Testis (tissue), 3 donors: ENCODE data around the gene TMEM100. TPM values are rescaled to one million over a fixed set of nuclear protein-coding genes. Genes with fewer than 3 reads are reported as not detected.

ENCODE experiments used
- DNase-seq: peaks from one replicate; pipeline ENCODE4 v3.0.0-alpha.2; 2019
- H3K27ac ChIP-seq, 2 donors: fragments of 200-600 bp; sonication (generic); one replicate each; pipeline ENCODE4 v1.5.1; 2019
- H3K27me3 ChIP-seq: fragments of 200-600 bp; sonication (generic); one replicate; pipeline ENCODE4 v1.5.1; 2019
- H3K36me3 ChIP-seq: fragments of 200-600 bp; sonication (generic); one replicate; pipeline ENCODE4 v1.5.1; 2017; ENCODE audit warnings: low read depth; ENCODE audit errors: missing control alignments
- H3K4me1 ChIP-seq: fragments of 200-600 bp; sonication (generic); one replicate; pipeline ENCODE4 v1.5.1; 2019
- H3K4me3 ChIP-seq, 2 donors: fragments of 200-600 bp; sonication (generic); one replicate each; pipeline ENCODE4 v1.5.1; 2017 to 2019
- H3K9me3 ChIP-seq: fragments of 200-600 bp; sonication (generic); one replicate; pipeline ENCODE4 v1.5.1; 2017
- CTCF ChIP-seq, 3 experiments: fragments of 450-650 bp in 2 of 3; fragments of 200-600 bp in 1 of 3; sonication (generic) in 1 of 3; IDR thresholded peaks; one replicate each; pipeline ENCODE4 v1.5.1; 2016 to 2019; ENCODE audit warnings: antibody characterized with exemption in 3 of 3, mild to moderate bottlenecking in 2 of 3, moderate library complexity in 1 of 3
- POLR2A ChIP-seq: fragments of 450-650 bp; IDR thresholded peaks from one replicate; pipeline ENCODE4 v1.6.1; 2017; ENCODE audit warnings: antibody characterized with exemption, mild to moderate bottlenecking, moderate library complexity
- WGBS, 2 donors: methylation state at CpG; one replicate each; pipeline ENCODE4 v1.1.5; 2018; 5-methylcytosine and 5-hydroxymethylcytosine counted together
- intact Hi-C: fragments of 100-400 bp; cut with DNase I; formaldehyde crosslinking; loops from one replicate; pipeline ENCODE4 v1.15.1; 2023; ENCODE audit warnings: low total_unique reads
- polyA plus RNA-seq: library from polyadenylated mRNA; stranded (reverse); fragments of 350-450 nt; fragmentation: Illumina TruSeq; extraction: RNeasy Lipid Tissue Mini Kit (QIAGEN cat#74804); gene quantifications from one replicate; pipeline ENCODE4 v1.2.3, GENCODE V29; 2014; ENCODE audit warnings: low read depth, low replicate concordance; ENCODE audit not compliant: insufficient read depth
- total RNA-seq, 2 donors: library from RNA; depleted of rRNA; stranded (reverse); fragments of >200 nt; gene quantifications; one replicate each; pipeline ENCODE4 v1.2.3, GENCODE V29; 2016

Gene TMEM100
- total and polyA plus RNA-seq, 3 donors from 2014 or later = 3.1 to 5.8 (median 4.4) TPM

GRCh38 chr17:55706808-55707773 lies 15.6 kb downstream of the TMEM100 start:
- Histone ChIP-seq H3K4me3 (no peak overlapping the region), H3K36me3 (no peaks in the 10 kb centered on the region), H3K4me1 (no peaks in the 10 kb centered on the region), H3K27ac (no peak overlapping the region), H3K27me3 (no peaks in the 10 kb centered on the region), H3K9me3 (no peaks in the 10 kb centered on the region)
- intact Hi-C loops = no loop called here
- no peak for DNase-seq
- TF ChIP-seq POLR2A (no peak), CTCF (IDR thresholded peaks at IDR 0.05) (no peak)
- WGBS, 2 donors = 44 to 50% methylated on average over 11 of the region's 11 CpGs

- Histone ChIP-seq H3K27me3 (no peaks in the 10 kb centered on the region), H3K4me3 (no peak overlapping the region), H3K4me1 (no peaks in the 10 kb centered on the region), H3K9me3 (no peaks in the 10 kb centered on the region), H3K36me3 (no peaks in the 10 kb centered on the region), H3K27ac (no peak overlapping the region)
- intact Hi-C loops = no loop called here
- DNase-seq = no peak
- TF ChIP-seq POLR2A (no peak), CTCF (IDR thresholded peaks at IDR 0.05) (no peak)
These were observed 16.8 kb downstream of the TMEM100 start for GRCh38 chr17:55705847-55706246.

- Histone ChIP-seq H3K4me3 (no peak overlapping the region), H3K27ac (no peak overlapping the region), H3K27me3 (no peaks in the 10 kb centered on the region), H3K4me1 (no peaks in the 10 kb centered on the region), H3K36me3 (no peaks in the 10 kb centered on the region), H3K9me3 (no peaks in the 10 kb centered on the region)
- 68 to 85% methylated on average over 1 of the region's 1 CpG for WGBS, 2 donors
- intact Hi-C loops = no loop called here
- DNase-seq = no peak
- TF ChIP-seq POLR2A (no peak), CTCF (IDR thresholded peaks at IDR 0.05) (no peak)
These were observed 18.3 kb downstream of the TMEM100 start for GRCh38 chr17:55704401-55704800.

GRCh38 chr17:55702150-55702549 lies 20.5 kb downstream of the TMEM100 start:
- Histone ChIP-seq H3K4me3 (no peak overlapping the region), H3K36me3 (no peaks in the 10 kb centered on the region), H3K27ac (no peak overlapping the region), H3K4me1 (no peaks in the 10 kb centered on the region), H3K9me3 (no peaks in the 10 kb centered on the region), H3K27me3 (no peaks in the 10 kb centered on the region)
- peak; percentile 30 for DNase-seq
- TF ChIP-seq POLR2A = no peak
- no peak for TF ChIP-seq CTCF (IDR thresholded peaks at IDR 0.05)
- intact Hi-C loops = no loop called here
- 58 to 64% methylated on average over 7 of the region's 7 CpGs for WGBS, 2 donors
